Measurements from ENCODE around the gene PIEZO2.
"Not testable (repeated sequence)": the region's sequence is repeated elsewhere in the genome, so short reads cannot be mapped to it uniquely, and the experiment has no call there.

PIEZO2 gene

GRCh38 chr18:10629076-10629475 is 520.3 kb downstream of the PIEZO2 start:
- ATAC-seq (replicated peaks); H3K36me3 Mint-ChIP-seq (ENCODE audit: insufficient read depth); H3K4me1 Mint-ChIP-seq (ENCODE audit: low read depth in 2 of 2); H3K27me3 Mint-ChIP-seq; H3K4me3 Mint-ChIP-seq; H3K27ac Mint-ChIP-seq; DNase-seq; H3K9me3 Mint-ChIP-seq: not testable (repeated sequence)

GRCh38 chr18:10626606-10627213 is 522.7 kb downstream of the PIEZO2 start:
- not testable (repeated sequence) for ATAC-seq (replicated peaks); H3K36me3 Mint-ChIP-seq (ENCODE audit: insufficient read depth); DNase-seq; H3K4me3 Mint-ChIP-seq; H3K4me1 Mint-ChIP-seq (ENCODE audit: low read depth in 2 of 2); H3K27me3 Mint-ChIP-seq; H3K27ac Mint-ChIP-seq; H3K9me3 Mint-ChIP-seq

GRCh38 chr18:10623606-10624005 is 525.8 kb downstream of the PIEZO2 start:
- H3K4me1 Mint-ChIP-seq (ENCODE audit: low read depth in 2 of 2) = not testable (repeated sequence)

DNA sequence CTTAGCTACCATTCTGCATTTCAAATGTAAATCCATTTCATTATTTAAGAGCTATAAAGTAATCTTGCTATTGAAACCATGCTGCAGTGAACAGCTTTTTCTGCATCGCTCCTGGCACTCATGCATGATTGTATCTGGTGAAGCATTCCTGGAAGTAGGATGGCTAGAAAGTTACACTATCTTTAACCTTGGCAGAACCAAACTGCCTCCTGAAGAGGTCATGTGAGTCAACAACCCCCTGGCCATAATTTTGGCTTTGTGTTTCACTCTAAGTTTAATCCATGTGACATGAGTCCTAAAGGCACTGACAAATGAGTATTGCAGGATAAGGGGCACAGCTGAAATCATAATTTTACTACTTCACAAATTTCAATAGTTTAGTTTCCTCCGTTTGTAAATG is 526.4 kb downstream of the PIEZO2 start:
- not testable (repeated sequence) for H3K4me1 Mint-ChIP-seq (ENCODE audit: low read depth in 2 of 2); H3K36me3 Mint-ChIP-seq (ENCODE audit: insufficient read depth); H3K4me3 Mint-ChIP-seq; H3K9me3 Mint-ChIP-seq; H3K27ac Mint-ChIP-seq; DNase-seq; ATAC-seq (replicated peaks)
- H3K27me3 Mint-ChIP-seq = peaks cover 0 to 10% of the 10 kb centered on the region in 2 donors

More at GRCh38 chr18:10623606-10624005, 525.8 kb downstream of the PIEZO2 start:
- peaks cover 0 to 10% of the 10 kb centered on the region in 2 donors for H3K27me3 Mint-ChIP-seq
- not testable (repeated sequence) for DNase-seq; H3K27ac Mint-ChIP-seq; ATAC-seq (replicated peaks); H3K4me3 Mint-ChIP-seq; H3K36me3 Mint-ChIP-seq (ENCODE audit: insufficient read depth); H3K9me3 Mint-ChIP-seq

DNA sequence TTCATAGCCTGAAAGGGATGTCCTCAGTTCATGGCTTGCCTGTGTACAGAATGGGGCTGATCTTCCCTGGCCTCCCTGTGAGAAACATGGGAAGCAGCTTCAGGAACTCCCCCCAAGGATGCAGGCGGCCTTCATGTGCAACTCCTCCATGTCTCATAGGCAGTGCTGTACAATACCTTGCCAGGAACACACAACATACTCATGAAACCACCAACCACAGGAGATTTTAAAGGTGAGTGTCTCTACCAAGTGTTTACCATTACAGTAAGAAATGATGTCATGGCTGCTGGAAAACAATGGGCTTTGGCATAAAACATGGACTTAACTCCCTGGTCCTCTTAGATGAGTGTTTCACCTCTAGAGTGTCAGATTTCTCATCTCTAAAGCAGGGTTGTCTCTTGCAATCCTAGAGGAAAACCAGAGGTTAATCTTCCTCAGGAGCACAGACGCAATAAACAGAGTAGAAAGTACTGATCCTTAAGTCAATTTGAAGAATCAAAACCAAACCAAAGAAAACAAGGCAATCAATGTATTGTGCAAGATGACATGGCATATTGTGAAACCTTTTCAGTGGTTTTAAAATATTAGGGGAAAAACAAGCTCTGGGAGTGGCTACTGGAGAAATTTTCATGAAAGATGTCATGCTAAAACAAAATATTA is 528.6 kb downstream of the PIEZO2 start:
- not testable (repeated sequence) for ATAC-seq (replicated peaks); H3K9me3 Mint-ChIP-seq; H3K27ac Mint-ChIP-seq; H3K4me1 Mint-ChIP-seq (ENCODE audit: low read depth in 2 of 2); H3K36me3 Mint-ChIP-seq (ENCODE audit: insufficient read depth); DNase-seq; H3K4me3 Mint-ChIP-seq
- peaks cover 0 to 10% of the 10 kb centered on the region in 2 donors for H3K27me3 Mint-ChIP-seq
